OCI-LY7 (cell line): ENCODE results near the gene KHDRBS1. TPM values are rescaled to one million over a fixed set of nuclear protein-coding genes. Genes with fewer than 3 reads are reported as not detected.
A peak's percentile ranks its signal among the peaks of the same experiment; 100 is the strongest.

Experiments used
- BruUV-seq: library from RNA; stranded (reverse); fragments of 400-500 nt; replicated peaks from 2 replicates; lab custom pipeline; 2021; lab: Mats Ljungman, UMichigan
- CTCF ChIA-PET: fragments of 300-600 bp; sonication (Branson Sonifier 250); formaldehyde crosslinking; loops from one replicate; lab custom pipeline; 2022; ENCODE audit warnings: antibody characterized with exemption; ENCODE audit not compliant: unreplicated experiment; lab: Charles Lee
- POLR2A ChIA-PET: fragments of 300-600 bp; sonication (Branson Sonifier 250); formaldehyde crosslinking; loops from one replicate; lab custom pipeline; 2022; ENCODE audit warnings: antibody characterized with exemption; lab: Charles Lee
- DNase-seq: peaks from one replicate; pipeline ENCODE4 v3.0.0-alpha.2; 2015; ENCODE audit warnings: low spot score
- H2AFZ ChIP-seq: fragments of 200-600 bp; sonication (generic), shearing (Covaris generic); 2 replicates; pipeline ENCODE4 v1.6.1; 2014; ENCODE audit warnings: mild to moderate bottlenecking, antibody characterized with exemption, low read length, moderate library complexity
- H3K27ac ChIP-seq: fragments of 200-600 bp; sonication (generic); 2 replicates; pipeline ENCODE4 v1.5.1; 2014; ENCODE audit warnings: mixed run types, low read depth, mild to moderate bottlenecking, moderate library complexity, low read length, inconsistent platforms; ENCODE audit not compliant: poor library complexity, severe bottlenecking
- H3K36me3 ChIP-seq: fragments of 200-600 bp; sonication (generic); 2 replicates; pipeline ENCODE4 v1.6.1; 2014; ENCODE audit warnings: mild to moderate bottlenecking, antibody characterized with exemption, low read length, moderate library complexity, mixed read lengths; ENCODE audit not compliant: insufficient read depth
- H3K4me1 ChIP-seq: fragments of 200-600 bp; sonication (generic); 2 replicates; pipeline ENCODE4 v1.5.1; 2014; ENCODE audit warnings: mild to moderate bottlenecking, low read length; ENCODE audit not compliant: insufficient read depth, poor library complexity, severe bottlenecking
- H3K4me2 ChIP-seq: fragments of 200-600 bp; sonication (generic); 2 replicates; pipeline ENCODE4 v1.6.1; 2014; ENCODE audit warnings: mild to moderate bottlenecking, low read length
- H3K4me3 ChIP-seq: fragments of 200-600 bp; sonication (generic); 2 replicates; pipeline ENCODE4 v1.5.1; 2014; ENCODE audit warnings: mild to moderate bottlenecking, low read depth, low read length; ENCODE audit not compliant: poor library complexity, severe bottlenecking
- H3K79me2 ChIP-seq: fragments of 200-600 bp; sonication (generic); 2 replicates; pipeline ENCODE4 v1.6.1; 2016; ENCODE audit warnings: low read depth, mild to moderate bottlenecking, low read length, moderate library complexity, mixed read lengths; ENCODE audit not compliant: insufficient read depth
- H3K9me2 ChIP-seq: fragments of 200-600 bp; sonication (generic); 2 replicates; pipeline ENCODE4 v1.6.1; 2016; ENCODE audit warnings: mild to moderate bottlenecking, low read length, mixed read lengths; ENCODE audit not compliant: insufficient read depth
- H3K9me3 ChIP-seq: fragments of 200-600 bp; sonication (generic); 2 replicates; pipeline ENCODE4 v1.6.1; 2014; ENCODE audit warnings: mild to moderate bottlenecking, mixed run types, low read length, mixed read lengths
- H4K20me1 ChIP-seq: fragments of 200-600 bp; sonication (generic); 2 replicates; pipeline ENCODE4 v1.6.1; 2014; ENCODE audit warnings: mild to moderate bottlenecking, antibody characterized with exemption, low read length, moderate library complexity, mixed read lengths; ENCODE audit not compliant: insufficient read depth
- CTCF ChIP-seq: fragments of 200-600 bp; sonication (generic); conservative IDR thresholded peaks from 2 replicates; pipeline ENCODE4 v1.5.1; 2014; ENCODE audit warnings: mild to moderate bottlenecking, antibody characterized with exemption, low read length, moderate library complexity, mixed read lengths
- EZH2phosphoT487 ChIP-seq: fragments of 200-600 bp; sonication (generic); IDR thresholded peaks from 2 replicates; pipeline ENCODE4 v1.6.1; 2018; ENCODE audit warnings: low read depth, borderline replicate concordance, mild to moderate bottlenecking, mixed run types, antibody characterized with exemption, low read length, moderate library complexity, mixed read lengths
- intact Hi-C: fragments of 100-400 bp; cut with micrococcal nuclease; formaldehyde crosslinking; loops from one replicate; pipeline ENCODE4 v1.10.0; 2022; ENCODE audit not compliant: unreplicated experiment
- total RNA-seq, 2 experiments: library from RNA; depleted of rRNA in 1 of 2; stranded (reverse); fragments of >200 nt in 1 of 2; shearing (Covaris generic) in 1 of 2; gene quantifications; 2 replicates each; pipeline ENCODE4 v1.2.3, GENCODE V29; 2014 to 2022

The KHDRBS1 gene
- total RNA-seq, 2 experiments from 2014 or later, result 87.7 to 200 TPM

GRCh38 chr1:32068957-32069588 lies 55.4 kb downstream of the KHDRBS1 start:
- no peak for TF ChIP-seq CTCF
- TF ChIP-seq EZH2phosphoT487, result no peak
- H4K20me1 ChIP-seq, result 0 out of 2 replicates have a peak, but pooled peaks cover 1% of the 10 kb centered on the region
- H3K79me2 ChIP-seq, result peaks cover 9% of the 10 kb centered on the region
- BruUV-seq, result no TSS peak
- peaks cover 2% of the 10 kb centered on the region for H3K36me3 ChIP-seq
- no peak overlapping the region for H3K27ac ChIP-seq
- H2AFZ ChIP-seq, result no peak overlapping the region
- ChIA-PET POLR2A (interaction anchor here (1.7 kb wide), 1 partner anchor 53 kb away, joined by 4 read pairs; no protein-coding TSS in a partner anchor), CTCF (no interaction called here)
- H3K9me3 ChIP-seq, result no peaks in the 10 kb centered on the region
- no peaks in the 10 kb centered on the region for H3K9me2 ChIP-seq
- peaks cover 24% of the 10 kb centered on the region for H3K4me1 ChIP-seq
- H3K4me3 ChIP-seq, result no peak overlapping the region
- DNase-seq, result no peak
- H3K4me2 ChIP-seq, result no peak overlapping the region
- intact Hi-C loops, result loop anchor here (10.0 kb wide), 1 partner anchor 254 kb away; the partner anchor contains the start of gene SPOCD1

- ChIA-PET POLR2A (interaction anchor here (0.5 to 3.7 kb wide), 8 partner anchors 10 to 266 kb away, joined by 3 to 27 read pairs (median 4); partner anchors contain the start of genes CCDC28B and KPNA6), CTCF (interaction anchor here (1.5 kb wide), 1 partner anchor 36 kb away, joined by 6 read pairs; the partner anchor contains the start of gene KPNA6)
- no peaks in the 10 kb centered on the region for H3K9me2 ChIP-seq
- peaks cover 22% of the 10 kb centered on the region for H3K4me1 ChIP-seq
- H3K36me3 ChIP-seq, result peaks cover 24% of the 10 kb centered on the region
- no peak for TF ChIP-seq EZH2phosphoT487
- no peak for TF ChIP-seq CTCF
- peak overlapping the region; percentile 81 for H3K27ac ChIP-seq
- H4K20me1 ChIP-seq, result 0 out of 2 replicates have a peak, but pooled peaks cover 4% of the 10 kb centered on the region
- intact Hi-C loops, result loop anchor here (1.0 to 5.0 kb wide), 3 partner anchors 109 to 745 kb away; partner anchors contain the start of genes HDAC1, S100PBP and YARS1
- H3K79me2 ChIP-seq, result peaks cover 15% of the 10 kb centered on the region
- peak overlapping the region; percentile 77 for H3K4me3 ChIP-seq
- H3K4me2 ChIP-seq, result peak overlapping the region; percentile 87
- BruUV-seq, result TSS peak; percentile 97
- no peaks in the 10 kb centered on the region for H3K9me3 ChIP-seq
- H2AFZ ChIP-seq, result peak overlapping the region; percentile 88
- peak; percentile 21 for DNase-seq
Observed at GRCh38 chr1:32071758-32072621, 58.3 kb downstream of the KHDRBS1 start.
